GM18519 (cell line): ENCODE results near the gene SORBS2.

ENCODE experiments used
- ATAC-seq: cut with Tn5 transposase; IDR thresholded peaks from one replicate; pipeline ENCODE4 v1.9.1; 2021; ENCODE audit warnings: mild to moderate bottlenecking, moderate library complexity; ENCODE audit not compliant: unreplicated experiment, low FRiP score

The SORBS2 gene

GRCh38 chr4:185835814-185836213 is 23.8 kb upstream of the SORBS2 start:
- ATAC-seq, result no peak

- no peak for ATAC-seq
Observed at GRCh38 chr4:185835336-185835735, 23.3 kb upstream of the SORBS2 start.

GRCh38 chr4:185834778-185835177 is 22.8 kb upstream of the SORBS2 start:
- no peak for ATAC-seq

- ATAC-seq, result no peak
Observed at GRCh38 chr4:185834088-185834487, 22.1 kb upstream of the SORBS2 start.

- no peak for ATAC-seq
Observed at GRCh38 chr4:185833055-185833598, 21.1 kb upstream of the SORBS2 start.

GRCh38 chr4:185831125-185831815 is 19.3 kb upstream of the SORBS2 start:
- no peak for ATAC-seq

- ATAC-seq, result no peak
Observed at GRCh38 chr4:185830263-185830994, 18.4 kb upstream of the SORBS2 start.

- no peak for ATAC-seq
Observed at GRCh38 chr4:185826381-185826780, 14.4 kb upstream of the SORBS2 start.

GRCh38 chr4:185825737-185826136 is 13.7 kb upstream of the SORBS2 start:
- no peak for ATAC-seq

GRCh38 chr4:185822791-185823190 is 10.8 kb upstream of the SORBS2 start:
- no peak for ATAC-seq

- ATAC-seq, result no peak
Observed at GRCh38 chr4:185821029-185821419, 9.0 kb upstream of the SORBS2 start.

GRCh38 chr4:185820146-185821028 is 8.4 kb upstream of the SORBS2 start:
- no peak for ATAC-seq

- ATAC-seq, result no peak
Observed at GRCh38 chr4:185819144-185819543, 7.2 kb upstream of the SORBS2 start.

- no peak for ATAC-seq
Observed at GRCh38 chr4:185817403-185817818, 5.4 kb upstream of the SORBS2 start.

GRCh38 chr4:185813133-185813532 is 1.1 kb upstream of the SORBS2 start:
- ATAC-seq, result no peak

- no peak for ATAC-seq
Observed at GRCh38 chr4:185810746-185811508, 1.1 kb downstream of the SORBS2 start.

GRCh38 chr4:185809533-185810071 is 2.4 kb downstream of the SORBS2 start:
- no peak for ATAC-seq

- no peak for ATAC-seq
Observed at GRCh38 chr4:185809121-185809520, 2.9 kb downstream of the SORBS2 start.

GRCh38 chr4:185805979-185806378 is 6.0 kb downstream of the SORBS2 start:
- no peak for ATAC-seq

GRCh38 chr4:185805262-185805802 is 6.7 kb downstream of the SORBS2 start:
- ATAC-seq, result no peak
